AG04450 (cell line): ENCODE data around the gene EOMES. TPM values are rescaled to one million over a fixed set of nuclear protein-coding genes. Genes with fewer than 3 reads are reported as not detected.

Source experiments
- CTCF ChIA-PET: fragments of 300-600, 350-600 bp; formaldehyde crosslinking; extraction: SDS; loops from one replicate; lab custom pipeline; 2022; ENCODE audit warnings: antibody characterized with exemption, inconsistent platforms; lab: Charles Lee
- POLR2A ChIA-PET: fragments of 350-600 bp; formaldehyde crosslinking; extraction: SDS; loops from one replicate; lab custom pipeline; 2021; ENCODE audit warnings: antibody characterized with exemption, inconsistent platforms; lab: Yijun Ruan, JAX
- DNase-seq: peaks from one replicate; pipeline ENCODE4 v3.0.0-alpha.2; 2011; ENCODE audit warnings: low read depth, low spot score
- H3K27ac ChIP-seq: one replicate; pipeline ENCODE4 v1.5.1; 2012; ENCODE audit warnings: low read depth, low read length, control low read depth
- H3K27me3 ChIP-seq: one replicate; pipeline ENCODE4 v1.6.0; 2012; ENCODE audit warnings: low read length; ENCODE audit not compliant: control insufficient read depth, insufficient read depth
- H3K4me3 ChIP-seq: 2 replicates; pipeline ENCODE4 v1.5.1; 2011; ENCODE audit warnings: mild to moderate bottlenecking, low read depth, low read length, control low read depth
- H3K9me3 ChIP-seq: 2 replicates; pipeline ENCODE4 v1.5.1; 2012; ENCODE audit warnings: low read length; ENCODE audit not compliant: control insufficient read depth, insufficient read depth
- CTCF ChIP-seq: IDR thresholded peaks from 2 replicates; pipeline ENCODE4 v1.5.1; 2011; ENCODE audit warnings: low read depth, low read length, control low read depth, inconsistent platforms
- polyA plus RNA-seq: library from polyadenylated mRNA; depleted of rRNA; stranded (reverse); fragments of >200 nt; gene quantifications from 2 replicates; pipeline ENCODE4 v1.2.3, GENCODE V29; 2011; rRNA removed

The EOMES gene
- polyA plus RNA-seq, 1 experiment: not detected

GRCh38 chr3:27669591-27669990 is 52.5 kb downstream of the EOMES start:
- CTCF ChIA-PET: interaction anchor here (1.5 kb wide), 1 partner anchor 11 kb away, joined by 7 read pairs; no protein-coding TSS in a partner anchor
- Histone ChIP-seq H3K9me3 (no peaks in the 10 kb centered on the region; the same call in 1 of the 2 replicates), H3K27me3 (no peaks in the 10 kb centered on the region), H3K27ac (no peak overlapping the region), H3K4me3 (no peak overlapping the region)
- POLR2A ChIA-PET: no interaction called here
- DNase-seq: no peak
- no peak for TF ChIP-seq CTCF

- ChIA-PET CTCF (interaction anchor here (0.6 to 2.2 kb wide), 5 partner anchors 9 to 302 kb away, joined by 3 to 8 read pairs (median 3); no protein-coding TSS in a partner anchor), POLR2A (no interaction called here)
- no peaks in the 10 kb centered on the region for H3K27me3 ChIP-seq
- H3K27ac ChIP-seq: no peak overlapping the region
- no peak overlapping the region for H3K4me3 ChIP-seq
- DNase-seq: no peak
- no peaks in the 10 kb centered on the region; the same call in 1 of the 2 replicates for H3K9me3 ChIP-seq
- TF ChIP-seq CTCF: no peak
Observed at GRCh38 chr3:27667751-27668150, 54.4 kb downstream of the EOMES start.

- DNase-seq: peak; percentile 59
- no peaks in the 10 kb centered on the region; the same call in 1 of the 2 replicates for H3K9me3 ChIP-seq
- ChIA-PET POLR2A (no interaction called here), CTCF (interaction anchor here (0.7 to 2.2 kb wide), 5 partner anchors 9 to 297 kb away, joined by 3 to 8 read pairs (median 3); no protein-coding TSS in a partner anchor)
- H3K4me3 ChIP-seq: no peak overlapping the region
- H3K27me3 ChIP-seq: no peaks in the 10 kb centered on the region
- H3K27ac ChIP-seq: no peak overlapping the region
- peak; percentile 20; the same call in 1 of the 2 replicates for TF ChIP-seq CTCF
Observed at GRCh38 chr3:27666708-27667107, 55.4 kb downstream of the EOMES start.

- no peak for TF ChIP-seq CTCF
Observed at GRCh38 chr3:27666272-27666671, 55.9 kb downstream of the EOMES start.

More at GRCh38 chr3:27666272-27666671, 55.9 kb downstream of the EOMES start:
- no peaks in the 10 kb centered on the region; the same call in 1 of the 2 replicates for H3K9me3 ChIP-seq
- no peak for DNase-seq
- no peak overlapping the region for H3K4me3 ChIP-seq
- CTCF ChIA-PET: interaction anchor here (0.5 to 1.3 kb wide), 6 partner anchors 9 to 296 kb away, joined by 3 to 8 read pairs (median 4); no protein-coding TSS in a partner anchor
- H3K27me3 ChIP-seq: no peaks in the 10 kb centered on the region
- POLR2A ChIA-PET: no interaction called here
- H3K27ac ChIP-seq: no peak overlapping the region

Other genes with a start within 250 kb of the EOMES start
- gene SLC4A7, start 237.9 kb downstream of the EOMES start, polyA plus RNA-seq: 31.3 and 42.9 TPM in 2 replicates